ENCODE results near the gene GALNT18.

GALNT18 gene

DNA sequence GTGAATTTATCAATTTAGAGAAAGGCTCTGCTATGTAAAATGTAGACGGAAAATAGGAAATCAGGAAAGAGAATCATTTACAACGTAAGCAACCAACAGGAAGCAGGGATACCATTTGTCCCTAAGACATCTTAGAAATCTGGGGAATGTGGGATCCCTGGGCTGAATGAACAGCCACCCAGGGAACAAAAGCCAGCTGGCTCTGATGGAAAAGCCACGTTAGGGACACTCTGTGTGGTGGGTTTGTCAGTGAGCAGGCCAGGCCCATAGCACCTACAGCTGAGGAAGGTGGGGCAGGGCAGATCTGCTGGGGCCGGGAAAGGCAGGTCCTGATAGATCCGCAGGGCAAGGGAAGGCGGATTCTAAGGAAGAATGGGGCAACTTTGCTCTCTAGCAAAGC lies 181.7 kb downstream of the GALNT18 start:
- H3K4me1 Mint-ChIP-seq (ENCODE audit: low read depth), result no peaks in the 10 kb centered on the region
- no peaks in the 10 kb centered on the region for H3K9me3 Mint-ChIP-seq
- H3K27me3 Mint-ChIP-seq, result no peaks in the 10 kb centered on the region
- no peaks in the 10 kb centered on the region for H3K36me3 Mint-ChIP-seq (ENCODE audit: low read depth)
- no peak for DNase-seq
- no peak overlapping the region for H3K27ac Mint-ChIP-seq
- H3K4me3 Mint-ChIP-seq, result no peak overlapping the region

DNA sequence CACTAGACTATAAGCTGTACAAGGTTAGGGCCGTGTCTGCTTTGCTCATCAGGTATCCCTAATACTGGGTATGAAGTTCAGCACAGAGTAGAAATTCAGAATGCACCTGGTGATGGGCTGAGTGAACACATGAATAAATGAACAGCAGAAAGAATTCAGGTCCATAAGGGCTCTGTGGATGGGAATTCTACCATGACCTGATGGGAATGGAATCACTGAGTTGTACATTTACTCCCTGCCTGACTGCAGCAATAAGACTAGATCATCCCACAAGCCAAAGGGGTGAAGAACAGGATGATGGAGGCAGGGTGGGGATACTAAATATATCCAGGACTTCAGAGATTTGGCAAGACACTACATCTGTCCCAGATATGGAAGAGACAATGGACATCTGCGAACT lies 182.2 kb downstream of the GALNT18 start:
- Mint-ChIP-seq H3K4me3 (no peak overlapping the region), H3K4me1 (ENCODE audit: low read depth) (no peaks in the 10 kb centered on the region), H3K27me3 (no peaks in the 10 kb centered on the region), H3K27ac (no peak overlapping the region), H3K9me3 (no peaks in the 10 kb centered on the region), H3K36me3 (ENCODE audit: low read depth) (no peaks in the 10 kb centered on the region)
- DNase-seq, result no peak

DNA sequence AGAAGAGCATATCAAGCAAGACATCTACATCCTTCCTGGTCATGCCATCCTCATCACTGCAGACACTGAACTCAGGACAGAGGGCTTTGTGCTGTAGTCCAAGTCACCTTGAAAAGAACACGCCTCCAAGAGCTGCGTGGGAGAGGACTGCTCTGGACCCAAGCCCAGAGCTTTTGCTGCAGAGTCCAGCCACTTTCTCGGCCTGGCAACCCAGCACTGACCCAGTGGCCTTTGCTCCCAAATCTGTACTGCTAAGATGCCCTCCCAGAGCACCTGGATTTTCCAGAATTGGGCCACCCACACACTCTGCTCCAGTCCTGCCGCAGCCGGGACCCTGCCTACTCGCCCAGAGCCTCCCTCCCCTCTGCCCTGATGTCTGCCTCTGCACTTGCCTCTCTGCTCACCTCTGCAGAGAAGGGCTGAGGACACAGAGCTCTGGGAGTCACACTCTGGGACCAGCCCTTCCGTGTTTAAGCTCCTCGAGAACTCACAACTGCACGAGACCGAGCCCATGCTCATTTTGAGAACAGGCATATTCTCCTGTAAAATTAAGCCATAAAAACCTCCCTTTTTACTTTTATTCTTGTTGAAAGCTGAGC lies 185.0 kb downstream of the GALNT18 start:
- H3K9me3 Mint-ChIP-seq, result no peaks in the 10 kb centered on the region
- no peak overlapping the region for H3K27ac Mint-ChIP-seq
- no peak for DNase-seq
- no peaks in the 10 kb centered on the region for H3K4me1 Mint-ChIP-seq (ENCODE audit: low read depth)
- no peaks in the 10 kb centered on the region for H3K27me3 Mint-ChIP-seq
- H3K36me3 Mint-ChIP-seq (ENCODE audit: low read depth), result no peaks in the 10 kb centered on the region
- no peak overlapping the region for H3K4me3 Mint-ChIP-seq

DNA sequence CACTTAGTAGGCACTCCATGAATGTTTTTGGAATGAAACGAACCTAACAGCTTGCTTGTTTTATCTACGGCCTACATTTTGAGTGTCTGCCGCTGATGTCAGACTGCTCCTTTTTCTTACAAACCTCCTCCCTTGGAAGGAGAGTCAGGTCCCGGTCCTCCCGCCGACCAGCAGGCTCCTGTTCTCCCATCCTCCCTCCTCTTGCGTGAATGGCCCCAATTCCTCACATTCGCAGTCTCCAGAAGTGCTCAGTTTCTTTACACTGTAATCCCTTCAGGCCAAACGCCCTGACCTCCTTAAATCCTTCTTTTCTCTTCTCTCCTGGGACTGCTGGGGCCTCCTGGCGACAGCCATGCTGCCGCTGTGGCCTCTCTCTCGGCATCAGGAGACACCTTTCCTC lies 186.2 kb downstream of the GALNT18 start:
- H3K4me1 Mint-ChIP-seq (ENCODE audit: low read depth), result no peaks in the 10 kb centered on the region
- H3K36me3 Mint-ChIP-seq (ENCODE audit: low read depth), result no peaks in the 10 kb centered on the region
- no peaks in the 10 kb centered on the region for H3K27me3 Mint-ChIP-seq
- no peaks in the 10 kb centered on the region for H3K9me3 Mint-ChIP-seq
- H3K4me3 Mint-ChIP-seq, result no peak overlapping the region
- no peak for DNase-seq
- H3K27ac Mint-ChIP-seq, result no peak overlapping the region

DNA sequence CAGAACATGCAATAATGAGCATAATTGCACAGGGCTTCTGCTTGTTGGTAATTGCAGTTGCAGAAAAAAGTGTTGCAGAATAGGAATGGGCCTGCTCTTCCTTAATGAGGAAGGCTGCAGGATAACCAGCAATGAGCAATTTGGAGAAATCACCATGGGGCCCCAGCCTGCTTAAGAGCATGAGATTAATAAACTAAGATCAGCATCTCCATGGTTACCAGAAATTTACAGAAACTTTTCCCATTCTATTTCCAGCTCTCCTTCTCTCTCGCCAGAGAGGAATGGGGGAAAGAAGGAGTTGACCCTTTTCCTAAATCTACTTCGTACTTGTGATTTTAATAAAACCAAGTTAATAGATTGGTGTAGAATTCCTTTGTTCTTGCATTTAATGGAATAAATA lies 187.8 kb downstream of the GALNT18 start:
- Mint-ChIP-seq H3K9me3 (no peaks in the 10 kb centered on the region), H3K4me3 (no peak overlapping the region), H3K27me3 (no peaks in the 10 kb centered on the region), H3K4me1 (ENCODE audit: low read depth) (no peaks in the 10 kb centered on the region), H3K27ac (no peak overlapping the region), H3K36me3 (ENCODE audit: low read depth) (no peaks in the 10 kb centered on the region)
- no peak for DNase-seq

DNA sequence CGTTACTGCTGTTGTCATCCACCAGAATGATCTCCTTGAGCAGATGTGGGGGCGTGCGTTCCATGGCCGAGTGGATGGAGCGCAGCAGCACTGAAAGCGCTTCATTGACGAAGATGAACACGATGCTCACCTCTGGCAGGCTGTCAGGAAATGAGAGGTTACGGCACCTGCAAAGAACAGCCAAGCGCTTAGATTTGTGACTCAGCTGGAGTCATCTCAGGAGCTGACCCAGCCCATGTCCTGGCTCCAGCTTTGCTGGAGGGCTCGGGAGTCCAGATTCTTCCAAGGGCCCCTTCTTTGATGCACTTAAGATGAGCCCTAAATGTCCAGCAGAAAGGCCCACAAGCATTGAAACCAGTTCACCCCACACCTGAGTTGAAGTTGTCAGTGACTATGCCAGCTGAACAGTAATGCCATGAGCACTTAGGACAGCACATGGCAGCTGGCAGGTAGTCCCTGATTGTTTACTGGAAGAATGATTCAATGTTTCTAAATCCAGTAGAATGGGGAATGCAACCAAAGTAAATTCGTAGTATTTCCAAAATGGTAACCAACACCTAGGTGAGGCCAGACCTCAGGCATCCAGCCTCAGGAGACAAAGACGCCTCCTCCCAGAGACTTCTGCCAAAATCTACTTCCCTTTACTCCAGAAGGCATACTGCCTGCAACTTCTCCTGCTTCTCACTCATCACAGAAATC lies 189.0 kb downstream of the GALNT18 start:
- Mint-ChIP-seq H3K27ac (no peak overlapping the region), H3K4me3 (no peak overlapping the region), H3K4me1 (ENCODE audit: low read depth) (no peaks in the 10 kb centered on the region), H3K27me3 (no peaks in the 10 kb centered on the region), H3K9me3 (no peaks in the 10 kb centered on the region), H3K36me3 (ENCODE audit: low read depth) (no peaks in the 10 kb centered on the region)
- DNase-seq, result no peak

DNA sequence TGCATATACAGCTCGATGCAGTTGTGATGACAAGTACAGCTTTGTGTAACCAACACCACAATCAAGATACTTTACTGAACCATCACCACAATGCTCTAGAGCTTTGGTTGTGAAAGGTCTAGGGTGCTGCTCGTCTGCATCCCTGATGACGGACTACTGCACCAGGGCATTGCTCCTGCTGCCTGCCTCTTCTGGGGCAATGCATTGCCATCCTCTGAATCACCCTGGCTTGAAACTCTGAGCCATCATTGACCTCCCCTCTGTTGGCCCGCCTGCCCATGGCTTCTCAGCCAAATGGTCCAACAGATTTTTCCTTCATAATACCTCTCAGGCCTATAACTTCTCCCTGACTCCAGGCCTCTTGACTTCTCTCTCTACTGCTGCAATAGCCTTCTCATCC lies 191.4 kb downstream of the GALNT18 start:
- DNase-seq, result no peak
- H3K4me1 Mint-ChIP-seq (ENCODE audit: low read depth), result no peaks in the 10 kb centered on the region
- H3K36me3 Mint-ChIP-seq (ENCODE audit: low read depth), result no peaks in the 10 kb centered on the region
- no peaks in the 10 kb centered on the region for H3K9me3 Mint-ChIP-seq
- H3K27me3 Mint-ChIP-seq, result no peaks in the 10 kb centered on the region
- no peak overlapping the region for H3K27ac Mint-ChIP-seq
- H3K4me3 Mint-ChIP-seq, result no peak overlapping the region

DNA sequence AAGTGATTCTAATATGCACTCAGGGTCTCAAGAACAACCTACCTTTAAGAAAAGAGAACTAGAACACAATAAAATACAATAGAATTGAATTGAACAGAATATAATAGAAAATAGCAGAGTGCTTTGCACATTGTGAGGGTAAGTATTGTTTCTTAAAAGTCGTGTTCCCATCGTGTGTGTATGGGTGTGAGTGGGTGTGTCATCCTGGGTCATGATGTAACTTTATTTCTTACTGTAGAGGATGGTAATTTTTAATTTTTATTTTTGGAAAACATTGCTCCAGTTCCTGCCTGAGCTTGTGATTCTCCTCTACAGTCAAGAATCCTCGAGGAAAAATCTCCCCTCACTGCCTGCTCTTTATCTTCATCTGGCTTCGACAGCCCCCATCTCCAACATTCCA lies 193.1 kb downstream of the GALNT18 start:
- Mint-ChIP-seq H3K4me1 (ENCODE audit: low read depth) (no peaks in the 10 kb centered on the region), H3K27ac (no peak overlapping the region), H3K36me3 (ENCODE audit: low read depth) (no peaks in the 10 kb centered on the region), H3K4me3 (no peak overlapping the region), H3K27me3 (no peaks in the 10 kb centered on the region), H3K9me3 (no peaks in the 10 kb centered on the region)
- no peak for DNase-seq

DNA sequence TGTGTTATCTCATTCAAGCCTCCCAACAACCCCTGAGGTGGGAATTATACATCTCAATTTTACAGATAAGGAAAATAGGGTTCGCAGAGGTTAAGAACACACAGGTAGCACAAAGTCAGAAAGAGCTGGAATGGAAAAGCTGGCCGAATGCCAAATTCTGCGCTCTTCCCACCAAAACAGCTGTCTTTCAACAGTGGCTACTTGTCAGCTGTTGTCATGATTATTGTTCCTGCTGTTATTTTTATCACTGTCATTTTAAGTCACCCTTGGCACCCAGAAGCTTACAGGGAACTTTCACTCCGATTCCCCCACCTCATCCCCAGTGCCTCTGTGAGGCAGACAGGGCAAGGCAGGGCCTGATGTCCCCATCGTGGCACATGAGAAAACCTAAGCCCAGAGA lies 194.3 kb downstream of the GALNT18 start:
- H3K4me3 Mint-ChIP-seq, result no peak overlapping the region
- DNase-seq, result no peak
- no peak overlapping the region for H3K27ac Mint-ChIP-seq
- no peaks in the 10 kb centered on the region for H3K27me3 Mint-ChIP-seq
- H3K36me3 Mint-ChIP-seq (ENCODE audit: low read depth), result no peaks in the 10 kb centered on the region
- H3K4me1 Mint-ChIP-seq (ENCODE audit: low read depth), result no peaks in the 10 kb centered on the region
- H3K9me3 Mint-ChIP-seq, result no peaks in the 10 kb centered on the region

DNA sequence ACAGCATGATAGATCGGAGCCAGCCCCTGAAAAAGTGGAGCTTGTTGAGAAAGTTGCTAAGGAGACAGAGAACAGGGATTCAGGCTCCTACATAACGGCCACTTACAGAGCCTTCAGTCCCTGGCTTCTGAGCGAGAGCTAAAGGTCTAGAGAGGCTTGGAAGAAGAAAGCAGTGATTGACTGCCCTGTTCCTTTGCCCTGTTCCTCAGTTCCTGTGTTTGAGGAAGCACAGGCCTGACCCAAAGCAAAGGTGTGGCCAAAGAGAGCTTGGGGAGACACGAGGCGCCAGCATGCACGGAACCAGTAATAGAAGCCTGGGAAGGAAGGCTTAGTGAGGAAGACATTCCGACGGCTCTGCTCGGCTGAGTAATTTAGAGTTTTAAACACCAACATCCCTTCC lies 194.7 kb downstream of the GALNT18 start:
- H3K4me3 Mint-ChIP-seq, result no peak overlapping the region
- no peak for DNase-seq
- H3K4me1 Mint-ChIP-seq (ENCODE audit: low read depth), result no peaks in the 10 kb centered on the region
- no peaks in the 10 kb centered on the region for H3K27me3 Mint-ChIP-seq
- H3K9me3 Mint-ChIP-seq, result no peaks in the 10 kb centered on the region
- H3K36me3 Mint-ChIP-seq (ENCODE audit: low read depth), result no peaks in the 10 kb centered on the region
- no peak overlapping the region for H3K27ac Mint-ChIP-seq

DNA sequence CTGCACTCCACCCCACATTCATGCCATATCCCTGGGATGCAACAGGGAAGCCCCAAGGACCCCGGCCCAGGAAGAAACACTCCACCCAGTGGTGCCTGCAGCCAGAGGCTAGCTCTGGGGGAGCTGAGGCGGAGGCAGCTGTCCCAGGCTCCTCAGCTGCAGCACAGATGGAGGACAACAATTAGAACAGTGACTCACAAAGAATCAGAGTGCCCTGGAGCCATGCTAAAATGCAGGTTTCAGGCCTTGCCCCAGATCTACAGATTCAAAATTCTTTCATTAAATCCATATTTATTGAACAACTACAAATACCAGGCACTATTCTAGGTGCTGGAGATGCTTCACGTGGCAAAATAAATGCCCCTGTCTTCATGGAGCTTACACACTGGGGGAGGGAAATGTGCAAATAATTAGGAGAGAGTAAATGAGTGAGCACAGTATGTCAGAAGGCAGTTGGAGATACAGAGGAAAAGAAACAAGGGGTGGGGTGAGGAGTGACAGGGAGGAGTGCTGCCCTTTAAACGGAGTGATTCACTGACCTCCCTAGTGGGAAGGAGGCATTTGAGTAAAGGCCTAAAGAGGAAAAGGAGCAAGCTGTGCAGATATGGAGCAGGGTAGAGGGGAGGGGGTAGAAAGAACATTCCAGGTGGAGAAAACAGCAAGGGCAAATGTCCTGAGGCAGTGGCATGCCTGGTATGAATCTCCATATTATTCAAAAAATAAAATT lies 195.4 kb downstream of the GALNT18 start:
- no peaks in the 10 kb centered on the region for H3K27me3 Mint-ChIP-seq
- no peaks in the 10 kb centered on the region for H3K36me3 Mint-ChIP-seq (ENCODE audit: low read depth)
- H3K9me3 Mint-ChIP-seq, result no peaks in the 10 kb centered on the region
- H3K4me3 Mint-ChIP-seq, result no peak overlapping the region
- H3K27ac Mint-ChIP-seq, result no peak overlapping the region
- H3K4me1 Mint-ChIP-seq (ENCODE audit: low read depth), result no peaks in the 10 kb centered on the region
- DNase-seq, result no peak

DNA sequence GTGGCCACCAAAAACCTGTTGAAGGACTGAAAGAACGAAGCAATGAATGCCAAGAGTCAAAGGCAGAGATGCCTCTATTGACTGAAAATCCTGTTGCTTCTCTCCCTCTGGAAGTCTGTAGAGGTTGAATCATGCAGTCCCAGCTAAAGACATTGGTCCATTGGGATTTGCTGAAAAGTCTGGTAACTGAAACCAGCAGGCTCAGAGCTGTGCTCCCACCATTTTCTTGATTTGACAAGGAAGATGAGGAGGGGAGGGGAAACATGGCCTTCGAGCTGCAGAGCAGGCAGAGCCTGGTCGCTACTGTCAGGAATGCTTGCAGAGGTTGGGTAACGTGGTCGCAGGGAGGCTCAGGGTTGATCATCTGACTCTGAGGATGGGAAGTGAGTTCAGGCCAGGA lies 196.0 kb downstream of the GALNT18 start:
- Mint-ChIP-seq H3K4me1 (ENCODE audit: low read depth) (no peaks in the 10 kb centered on the region), H3K4me3 (no peak overlapping the region), H3K36me3 (ENCODE audit: low read depth) (no peaks in the 10 kb centered on the region), H3K9me3 (no peaks in the 10 kb centered on the region), H3K27me3 (no peaks in the 10 kb centered on the region), H3K27ac (no peak overlapping the region)
- DNase-seq, result no peak

DNA sequence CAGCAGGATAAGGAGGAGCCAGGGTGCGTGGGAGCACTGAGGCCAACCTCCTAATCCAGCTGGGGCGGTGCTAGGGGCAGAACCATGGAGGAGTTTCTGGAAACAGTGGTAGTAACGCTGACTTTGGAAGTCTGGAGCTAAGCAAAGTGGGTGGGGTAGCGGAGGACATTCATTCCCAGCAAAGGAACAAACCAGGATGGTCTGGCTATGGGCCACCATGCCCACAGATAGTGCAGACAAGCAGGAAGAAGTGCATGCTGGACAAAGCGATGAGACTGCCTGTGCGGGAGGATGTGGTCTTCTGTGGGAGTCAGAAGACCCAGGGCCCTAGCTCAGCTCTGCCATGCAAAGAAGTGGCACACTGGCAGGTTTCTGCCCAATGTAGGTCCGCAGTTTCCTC lies 197.1 kb downstream of the GALNT18 start:
- no peaks in the 10 kb centered on the region for H3K9me3 Mint-ChIP-seq
- H3K36me3 Mint-ChIP-seq (ENCODE audit: low read depth), result no peaks in the 10 kb centered on the region
- no peak overlapping the region for H3K27ac Mint-ChIP-seq
- no peaks in the 10 kb centered on the region for H3K4me1 Mint-ChIP-seq (ENCODE audit: low read depth)
- H3K27me3 Mint-ChIP-seq, result no peaks in the 10 kb centered on the region
- no peak for DNase-seq
- H3K4me3 Mint-ChIP-seq, result no peak overlapping the region

DNA sequence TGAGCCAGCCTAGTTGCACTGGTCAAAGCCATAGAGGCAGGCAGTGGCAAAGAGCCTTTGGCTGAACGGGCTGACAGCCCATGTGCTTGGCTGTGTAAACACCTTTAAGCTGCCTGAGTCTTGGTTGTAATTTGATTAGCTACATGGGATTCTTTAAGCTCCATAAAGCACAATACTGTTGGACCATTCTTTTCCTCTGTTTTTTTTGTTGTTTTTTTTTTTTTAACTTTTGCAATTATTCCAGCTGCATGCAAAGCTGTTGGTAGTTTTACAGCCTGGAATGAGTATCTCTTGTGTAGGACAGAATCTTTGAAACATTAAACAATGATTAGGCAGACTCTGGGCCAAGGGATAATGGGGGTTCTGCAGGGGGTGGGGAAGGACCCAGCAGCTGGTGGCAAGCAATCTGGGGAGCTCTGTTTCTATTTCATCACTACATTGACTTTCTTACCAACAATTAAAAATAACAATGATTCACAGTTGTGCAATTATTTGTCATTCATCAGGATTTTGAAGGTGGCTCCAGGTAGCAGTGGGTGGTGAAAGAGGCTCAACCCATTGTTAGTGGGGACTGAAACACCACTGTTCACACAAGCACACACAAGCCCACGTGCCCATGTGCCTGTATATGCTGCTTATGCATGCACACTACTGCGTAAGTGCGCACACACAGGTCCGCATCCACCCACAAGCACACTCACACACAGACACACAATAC lies 199.2 kb downstream of the GALNT18 start:
- no peaks in the 10 kb centered on the region for H3K36me3 Mint-ChIP-seq (ENCODE audit: low read depth)
- H3K4me3 Mint-ChIP-seq, result no peak overlapping the region
- H3K9me3 Mint-ChIP-seq, result no peaks in the 10 kb centered on the region
- H3K4me1 Mint-ChIP-seq (ENCODE audit: low read depth), result no peaks in the 10 kb centered on the region
- H3K27me3 Mint-ChIP-seq, result no peaks in the 10 kb centered on the region
- H3K27ac Mint-ChIP-seq, result no peak overlapping the region
- DNase-seq, result no peak

DNA sequence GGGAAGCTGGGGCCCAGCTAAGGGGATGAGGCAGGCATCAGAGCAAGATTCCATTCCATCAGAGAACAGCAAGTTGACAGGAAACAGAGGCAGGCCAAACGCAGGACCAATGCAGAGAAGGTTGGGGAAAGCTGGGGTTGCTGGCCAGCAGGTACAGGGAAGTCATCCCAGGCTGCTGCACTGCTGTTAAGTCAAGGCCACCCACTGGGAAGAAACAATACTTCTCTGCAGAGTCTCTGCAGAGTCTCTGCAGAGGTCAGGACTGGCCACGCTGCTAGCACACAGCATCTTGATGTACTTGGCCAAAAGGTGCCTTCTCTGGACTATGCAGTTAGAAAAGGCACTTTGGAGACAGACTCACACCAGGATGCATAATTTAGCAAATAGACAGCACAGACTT lies 200.3 kb downstream of the GALNT18 start:
- peaks cover 5% of the 10 kb centered on the region for H3K27me3 Mint-ChIP-seq
- H3K4me1 Mint-ChIP-seq (ENCODE audit: low read depth), result peaks cover 2% of the 10 kb centered on the region
- H3K4me3 Mint-ChIP-seq, result no peak overlapping the region
- no peak overlapping the region for H3K27ac Mint-ChIP-seq
- H3K36me3 Mint-ChIP-seq (ENCODE audit: low read depth), result no peaks in the 10 kb centered on the region
- H3K9me3 Mint-ChIP-seq, result no peaks in the 10 kb centered on the region
- no peak for DNase-seq
